GM18909 (cell line): Measurements from ENCODE around the gene EGFL7.

Experiments used
- ATAC-seq: cut with Tn5 transposase; IDR thresholded peaks from one replicate; pipeline ENCODE4 v1.9.1; 2021; ENCODE audit warnings: mild to moderate bottlenecking; ENCODE audit not compliant: unreplicated experiment, poor library complexity

EGFL7 gene

GRCh38 chr9:136662656-136663581 lies at the start of gene EGFL7:
TSS of gene EGFL7 (plus strand) at chr9:136662916. CDS start at chr9:136668283, 5,367 bp downstream.
- ATAC-seq: no peak

GRCh38 chr9:136613824-136614371 lies 48.8 kb upstream of the EGFL7 start:
- no peak for ATAC-seq

- no peak for ATAC-seq
Observed at GRCh38 chr9:136614372-136614922, 48.3 kb upstream of the EGFL7 start.

GRCh38 chr9:136614967-136615623 lies 47.6 kb upstream of the EGFL7 start:
- ATAC-seq: no peak

GRCh38 chr9:136615631-136616306 lies 46.9 kb upstream of the EGFL7 start:
- ATAC-seq: no peak

GRCh38 chr9:136616307-136616635 lies 46.4 kb upstream of the EGFL7 start:
- no peak for ATAC-seq

- no peak for ATAC-seq
Observed at GRCh38 chr9:136616948-136617695, 45.6 kb upstream of the EGFL7 start.

- no peak for ATAC-seq
Observed at GRCh38 chr9:136617746-136618579, 44.8 kb upstream of the EGFL7 start.

GRCh38 chr9:136618580-136619547 lies 43.9 kb upstream of the EGFL7 start:
- ATAC-seq: no peak

- no peak for ATAC-seq
Observed at GRCh38 chr9:136619742-136620440, 42.8 kb upstream of the EGFL7 start.

GRCh38 chr9:136620441-136621018 lies 42.2 kb upstream of the EGFL7 start:
- no peak for ATAC-seq

GRCh38 chr9:136621019-136621733 lies 41.5 kb upstream of the EGFL7 start:
- ATAC-seq: no peak

GRCh38 chr9:136621734-136622093 lies 41.0 kb upstream of the EGFL7 start:
- ATAC-seq: no peak

- no peak for ATAC-seq
Observed at GRCh38 chr9:136622538-136622948, 40.2 kb upstream of the EGFL7 start.

- ATAC-seq: no peak
Observed at GRCh38 chr9:136623016-136623841, 39.5 kb upstream of the EGFL7 start.

GRCh38 chr9:136623842-136624183 lies 38.9 kb upstream of the EGFL7 start:
- ATAC-seq: no peak
